ENCODE data around the gene SGSM2. TPM values are rescaled to one million over a fixed set of nuclear protein-coding genes. Genes with fewer than 3 reads are reported as not detected.

SGSM2 gene
- total RNA-seq, 2 donors from 2014 or later = 20.9 to 31.4 TPM

DNA sequence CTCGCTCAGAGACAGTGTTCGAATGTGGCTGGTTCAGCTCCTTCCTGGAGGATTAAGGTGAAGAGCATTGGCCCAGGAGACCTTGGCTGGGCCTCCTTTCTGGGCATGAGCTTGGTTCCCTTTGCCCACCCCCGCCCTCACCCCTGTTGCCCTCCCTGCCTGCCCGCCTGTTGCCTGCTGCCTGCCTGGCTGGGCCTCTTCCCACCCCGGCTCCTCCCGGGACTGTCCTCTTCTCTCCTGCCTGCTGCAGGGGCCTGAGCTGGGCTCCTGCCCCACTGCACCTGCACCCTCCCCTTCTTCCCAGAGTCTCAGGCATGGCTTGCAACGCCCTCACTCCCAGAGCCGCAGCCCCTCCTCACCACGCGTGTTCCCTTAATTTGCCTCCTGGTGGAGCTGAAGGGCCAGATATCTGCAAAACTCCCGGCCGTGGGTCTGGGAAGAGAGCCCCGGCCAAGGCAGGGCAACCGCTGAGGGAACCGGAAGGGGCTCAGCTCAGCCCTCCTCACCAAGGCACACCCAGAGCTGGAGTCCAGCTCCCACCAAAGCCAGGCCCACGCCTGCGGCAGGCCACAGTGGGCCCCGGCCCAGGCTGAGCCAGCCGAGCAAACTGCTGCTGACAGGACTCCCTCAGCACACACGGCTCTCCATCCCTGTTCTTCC is 32.4 kb downstream of the SGSM2 start:
- H3K4me3 ChIP-seq = no peak overlapping the region
- H3K4me1 ChIP-seq = peaks cover 0 to 30% of the 10 kb centered on the region in 2 donors
- DNase-seq (ENCODE audit: low spot score) = no peak
- no peaks in the 10 kb centered on the region for H3K27me3 ChIP-seq
- H3K9me3 ChIP-seq = no peaks in the 10 kb centered on the region
- TF ChIP-seq, protein P1, sequence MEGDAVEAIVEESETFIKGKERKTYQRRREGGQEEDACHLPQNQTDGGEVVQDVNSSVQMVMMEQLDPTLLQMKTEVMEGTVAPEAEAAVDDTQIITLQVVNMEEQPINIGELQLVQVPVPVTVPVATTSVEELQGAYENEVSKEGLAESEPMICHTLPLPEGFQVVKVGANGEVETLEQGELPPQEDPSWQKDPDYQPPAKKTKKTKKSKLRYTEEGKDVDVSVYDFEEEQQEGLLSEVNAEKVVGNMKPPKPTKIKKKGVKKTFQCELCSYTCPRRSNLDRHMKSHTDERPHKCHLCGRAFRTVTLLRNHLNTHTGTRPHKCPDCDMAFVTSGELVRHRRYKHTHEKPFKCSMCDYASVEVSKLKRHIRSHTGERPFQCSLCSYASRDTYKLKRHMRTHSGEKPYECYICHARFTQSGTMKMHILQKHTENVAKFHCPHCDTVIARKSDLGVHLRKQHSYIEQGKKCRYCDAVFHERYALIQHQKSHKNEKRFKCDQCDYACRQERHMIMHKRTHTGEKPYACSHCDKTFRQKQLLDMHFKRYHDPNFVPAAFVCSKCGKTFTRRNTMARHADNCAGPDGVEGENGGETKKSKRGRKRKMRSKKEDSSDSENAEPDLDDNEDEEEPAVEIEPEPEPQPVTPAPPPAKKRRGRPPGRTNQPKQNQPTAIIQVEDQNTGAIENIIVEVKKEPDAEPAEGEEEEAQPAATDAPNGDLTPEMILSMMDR (IDR thresholded peaks at IDR 0.05) = no peak
- H3K27ac ChIP-seq = no peak overlapping the region
- peaks cover 17% of the 10 kb centered on the region for H3K36me3 ChIP-seq

DNA sequence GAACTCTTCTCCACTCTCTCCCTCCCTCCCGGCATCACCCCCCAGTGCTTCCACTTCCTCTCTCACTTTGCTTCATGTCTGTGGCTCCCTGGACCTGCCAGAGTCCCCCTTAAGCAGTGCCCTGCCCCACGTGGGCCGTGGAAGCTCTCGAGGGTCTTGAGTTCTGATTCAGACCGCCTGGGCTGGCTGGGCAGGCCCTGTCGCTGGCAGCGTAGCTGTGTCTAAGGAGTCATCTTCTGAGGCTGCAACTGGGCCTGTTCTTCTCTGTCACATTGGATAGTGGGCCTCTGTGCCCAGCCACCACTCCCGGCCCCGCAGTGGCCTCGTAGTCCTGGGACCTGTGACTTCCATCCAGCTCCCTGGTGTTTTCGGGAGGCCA is 32.9 kb downstream of the SGSM2 start:
- no peak overlapping the region for H3K4me3 ChIP-seq
- peaks cover 0 to 28% of the 10 kb centered on the region in 2 donors for H3K4me1 ChIP-seq
- no peak overlapping the region for H3K27ac ChIP-seq
- peaks cover 17% of the 10 kb centered on the region for H3K36me3 ChIP-seq
- no peaks in the 10 kb centered on the region for H3K27me3 ChIP-seq
- TF ChIP-seq, protein P1 (IDR thresholded peaks at IDR 0.05) = no peak
- H3K9me3 ChIP-seq = no peaks in the 10 kb centered on the region
- DNase-seq (ENCODE audit: low spot score) = no peak

DNA sequence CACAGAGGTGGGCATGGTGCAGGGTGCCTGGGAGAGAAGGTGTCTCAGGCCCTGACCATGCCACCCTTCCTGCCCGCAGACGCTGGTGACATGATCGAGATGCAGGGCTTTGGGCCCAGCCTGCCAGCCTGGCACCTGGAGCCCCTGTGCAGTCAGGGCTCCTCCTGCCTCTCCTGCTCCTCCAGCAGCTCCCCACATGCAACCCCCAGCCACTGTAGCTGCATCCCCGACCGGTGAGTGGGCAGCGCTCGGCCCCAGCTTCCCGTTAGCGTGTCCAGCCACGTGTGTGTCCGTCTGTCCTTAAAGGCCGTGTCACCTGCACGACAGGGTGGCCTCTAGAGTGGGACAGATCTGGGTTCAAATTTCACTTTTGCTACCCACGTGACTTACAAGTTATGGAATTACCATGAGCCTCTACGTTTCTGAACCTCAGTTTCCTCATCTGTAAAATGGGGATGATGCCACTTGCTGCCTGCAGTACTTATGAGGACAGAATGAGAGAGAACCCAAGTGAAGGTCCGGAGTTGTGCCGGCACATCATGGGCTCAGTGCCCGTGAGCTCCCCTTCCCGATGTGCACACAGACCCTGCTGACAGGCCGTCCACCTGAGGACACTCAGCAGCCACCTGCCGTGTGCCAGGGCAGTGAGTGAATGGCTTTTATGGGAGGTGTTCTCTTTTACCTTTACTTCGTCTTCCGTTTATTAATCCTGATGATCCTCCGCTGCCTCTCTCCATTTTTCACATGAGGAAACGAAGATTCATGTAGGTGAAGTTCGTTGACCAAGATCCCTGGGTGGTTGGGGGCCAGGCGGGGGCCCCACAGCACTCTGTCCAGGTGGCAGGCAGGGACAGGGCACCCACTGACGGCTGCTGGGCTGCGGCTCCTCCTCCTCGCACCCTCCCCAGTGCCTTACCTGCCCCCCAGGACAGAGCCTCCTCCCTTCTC is 34.2 kb downstream of the SGSM2 start:
- no peak for DNase-seq (ENCODE audit: low spot score)
- Histone ChIP-seq H3K4me3 (no peak overlapping the region), H3K9me3 (no peaks in the 10 kb centered on the region), H3K36me3 (peaks cover 22% of the 10 kb centered on the region), H3K27me3 (no peaks in the 10 kb centered on the region), H3K4me1 (peaks cover 0 to 28% of the 10 kb centered on the region in 2 donors), H3K27ac (no peak overlapping the region)
- TF ChIP-seq, protein P1 (IDR thresholded peaks at IDR 0.05) = no peak

DNA sequence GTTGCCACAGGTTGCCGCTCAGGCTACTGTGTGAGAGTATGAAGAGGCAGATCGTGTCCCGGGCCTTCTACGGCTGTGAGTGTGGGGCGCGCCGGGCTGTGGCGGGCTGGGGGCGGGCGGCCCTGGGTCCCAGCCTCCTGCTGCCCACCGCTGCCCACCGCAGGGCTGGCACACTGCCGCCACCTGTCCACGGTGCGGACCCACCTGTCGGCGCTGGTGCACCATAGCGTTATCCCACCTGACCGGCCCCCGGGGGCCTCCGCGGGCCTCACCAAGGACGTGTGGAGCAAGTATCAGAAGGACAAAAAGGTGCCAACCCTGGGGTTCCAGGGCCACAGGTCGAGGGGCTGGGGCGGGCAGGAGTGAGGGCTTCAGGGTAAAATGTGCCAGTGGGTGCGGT is 34.9 kb downstream of the SGSM2 start:
- Histone ChIP-seq H3K4me3 (no peak overlapping the region), H3K4me1 (peaks cover 0 to 28% of the 10 kb centered on the region in 2 donors), H3K36me3 (peaks cover 26% of the 10 kb centered on the region), H3K27me3 (no peaks in the 10 kb centered on the region), H3K27ac (no peak overlapping the region), H3K9me3 (no peaks in the 10 kb centered on the region)
- TF ChIP-seq, protein P1 (IDR thresholded peaks at IDR 0.05) = no peak
- DNase-seq (ENCODE audit: low spot score) = no peak

DNA sequence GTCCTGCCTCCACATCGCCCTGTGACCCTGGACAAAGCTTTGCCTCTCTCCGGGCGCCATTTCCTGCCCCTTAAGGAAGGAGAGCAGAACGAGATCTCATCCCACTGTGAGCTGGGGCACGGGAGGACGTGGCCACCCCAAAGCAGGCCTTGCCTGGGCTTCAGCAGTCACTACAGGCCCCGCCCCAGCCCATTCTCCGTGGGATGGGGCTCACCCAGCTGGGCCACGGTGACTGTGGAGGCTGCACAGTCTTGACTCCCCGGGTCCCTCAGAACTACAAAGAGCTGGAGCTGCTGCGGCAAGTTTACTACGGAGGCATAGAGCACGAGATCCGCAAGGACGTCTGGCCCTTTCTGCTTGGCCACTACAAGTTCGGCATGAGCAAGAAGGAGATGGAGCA is 35.4 kb downstream of the SGSM2 start:
- Histone ChIP-seq H3K4me1 (peaks cover 0 to 25% of the 10 kb centered on the region in 2 donors), H3K27me3 (no peaks in the 10 kb centered on the region), H3K36me3 (peaks cover 28% of the 10 kb centered on the region), H3K9me3 (no peaks in the 10 kb centered on the region), H3K27ac (no peak overlapping the region), H3K4me3 (no peak overlapping the region)
- TF ChIP-seq, protein P1 (IDR thresholded peaks at IDR 0.05) = no peak
- DNase-seq (ENCODE audit: low spot score) = no peak

Measured in right atrium auricular region (tissue), 2 donors.